NK-92 (cell line): ENCODE measurements around the gene KCNAB2.

Experiments
- DNase-seq: peaks from one replicate; lab custom pipeline; 2025; ENCODE audit not compliant: unreplicated experiment; lab: John Stamatoyannopoulos, UW

Gene KCNAB2

GRCh38 chr1:6094801-6095505, 49.3 kb downstream of the KCNAB2 start:
- DNase-seq: no peak

DNA sequence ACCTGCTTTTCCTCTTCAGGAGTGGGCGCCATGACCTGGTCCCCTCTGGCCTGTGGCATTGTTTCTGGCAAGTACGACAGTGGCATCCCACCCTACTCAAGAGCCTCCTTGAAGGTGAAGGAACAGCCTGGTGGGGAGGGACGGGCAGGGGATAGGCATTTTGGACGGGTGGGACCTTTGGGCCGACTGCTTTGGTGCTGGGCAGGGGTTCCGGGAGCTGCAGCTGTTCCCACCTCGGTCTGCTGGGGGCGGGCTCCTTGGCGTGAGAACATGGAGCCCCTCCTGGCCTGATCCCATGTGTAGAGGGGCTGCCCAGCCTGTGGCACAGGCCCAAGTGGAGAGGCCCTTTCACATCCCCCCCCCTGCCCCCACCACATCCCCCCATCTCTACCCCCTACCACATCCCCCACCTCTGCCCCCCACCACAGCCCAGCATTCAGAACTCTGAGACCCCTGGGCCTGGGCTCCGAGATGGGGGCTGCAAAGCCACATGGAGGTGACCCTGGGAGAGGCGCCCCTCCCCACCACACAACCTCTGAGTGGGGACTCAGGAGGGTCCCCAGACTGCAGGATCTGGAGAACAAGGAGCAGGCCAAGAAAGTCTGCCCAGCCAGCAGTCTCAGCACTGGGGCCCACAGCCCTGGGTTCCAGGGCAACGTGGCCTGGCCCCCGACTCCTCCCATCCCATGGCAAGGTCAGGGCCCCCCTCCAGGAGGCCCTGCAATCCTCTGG, 50.0 kb downstream of the KCNAB2 start:
- DNase-seq: no peak

GRCh38 chr1:6096243-6097116, 50.8 kb downstream of the KCNAB2 start:
- DNase-seq: no peak

DNA sequence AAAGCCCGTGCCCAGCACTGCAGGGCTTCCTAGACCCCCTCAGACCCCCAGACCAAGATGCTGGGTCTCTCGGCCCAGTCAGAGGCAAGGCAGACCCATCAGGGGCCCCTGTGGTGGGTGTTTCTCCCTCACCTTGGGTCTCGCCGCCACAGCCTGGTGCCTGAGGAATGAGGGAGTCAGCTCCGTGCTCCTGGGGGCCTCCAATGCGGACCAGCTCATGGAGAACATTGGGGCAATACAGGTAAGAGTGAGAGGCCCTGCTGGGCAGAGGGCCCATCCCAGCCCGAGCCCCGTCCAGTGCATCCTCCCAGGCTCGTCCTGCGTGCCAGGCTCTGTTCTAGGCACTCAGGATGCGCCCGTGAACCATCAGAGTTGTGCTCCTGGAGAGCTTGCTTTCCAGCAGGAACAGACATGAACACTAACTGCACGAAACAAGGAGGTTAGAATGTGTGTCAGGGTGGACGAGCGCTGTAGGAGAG, 51.5 kb downstream of the KCNAB2 start:
- DNase-seq: no peak

- no peak for DNase-seq
Observed at GRCh38 chr1:6097824-6098223, 52.1 kb downstream of the KCNAB2 start.

- no peak for DNase-seq
Observed at GRCh38 chr1:6098303-6099215, 52.9 kb downstream of the KCNAB2 start.

DNA sequence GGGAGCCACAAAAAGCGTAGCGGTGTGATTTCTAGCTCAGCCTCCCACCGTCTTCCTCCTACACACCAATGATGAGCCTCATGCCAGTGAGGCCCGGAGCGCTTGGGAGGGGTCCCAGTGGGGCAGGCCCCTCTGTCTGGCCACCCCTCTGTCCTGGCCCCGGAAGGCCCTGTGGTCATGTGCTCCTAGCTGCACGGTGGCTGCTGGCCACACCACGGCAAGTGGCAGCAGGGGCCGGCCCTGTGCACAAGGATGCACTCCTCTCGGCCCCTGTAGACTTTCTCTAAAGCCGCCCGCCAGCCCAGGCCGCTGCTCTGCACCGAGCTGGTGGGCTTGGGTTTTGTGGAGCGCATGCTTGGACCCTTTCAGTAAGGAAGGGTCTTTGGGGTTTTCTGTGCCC, 53.6 kb downstream of the KCNAB2 start:
- no peak for DNase-seq

GRCh38 chr1:6099787-6100765, 54.4 kb downstream of the KCNAB2 start:
- no peak for DNase-seq

- no peak for DNase-seq
Observed at GRCh38 chr1:6100861-6101783, 55.4 kb downstream of the KCNAB2 start.

DNA sequence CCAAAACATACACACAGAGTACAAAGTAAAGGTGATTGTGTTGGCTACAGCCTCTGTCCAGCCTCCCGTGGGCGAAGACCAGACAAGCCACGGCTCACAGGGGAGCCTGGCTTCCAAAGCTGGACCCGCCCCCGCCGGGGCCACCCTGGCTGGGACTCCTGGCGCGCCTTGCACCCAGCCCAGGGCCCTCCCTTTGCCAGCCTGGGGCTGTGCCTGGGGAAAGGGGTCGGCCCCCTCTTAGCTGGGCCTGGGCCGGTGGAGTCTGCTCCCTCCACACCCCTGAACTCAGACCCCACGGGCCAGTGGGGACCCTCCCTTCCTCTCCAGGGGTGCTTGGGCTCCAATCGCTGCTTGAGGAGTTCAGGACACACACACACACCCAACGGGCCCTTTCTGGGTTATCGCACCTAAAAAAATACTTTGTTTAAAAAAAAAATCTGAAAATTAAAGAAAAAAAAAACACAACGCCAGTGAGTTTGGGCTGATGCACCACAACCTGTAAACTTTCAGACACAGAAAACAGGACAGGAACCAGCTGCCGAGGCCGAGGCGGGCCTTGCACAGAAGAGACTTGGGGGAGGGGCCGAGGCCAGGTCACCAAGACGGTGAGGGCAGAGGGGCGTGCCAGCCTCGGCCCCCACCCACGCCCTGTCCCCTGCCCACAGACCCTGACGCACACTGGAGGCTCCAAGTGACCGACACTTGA, 56.3 kb downstream of the KCNAB2 start:
- no peak for DNase-seq

GRCh38 chr1:6102532-6102845, 56.8 kb downstream of the KCNAB2 start:
- DNase-seq: no peak

- no peak for DNase-seq
Observed at GRCh38 chr1:6103111-6103853, 57.6 kb downstream of the KCNAB2 start.

DNA sequence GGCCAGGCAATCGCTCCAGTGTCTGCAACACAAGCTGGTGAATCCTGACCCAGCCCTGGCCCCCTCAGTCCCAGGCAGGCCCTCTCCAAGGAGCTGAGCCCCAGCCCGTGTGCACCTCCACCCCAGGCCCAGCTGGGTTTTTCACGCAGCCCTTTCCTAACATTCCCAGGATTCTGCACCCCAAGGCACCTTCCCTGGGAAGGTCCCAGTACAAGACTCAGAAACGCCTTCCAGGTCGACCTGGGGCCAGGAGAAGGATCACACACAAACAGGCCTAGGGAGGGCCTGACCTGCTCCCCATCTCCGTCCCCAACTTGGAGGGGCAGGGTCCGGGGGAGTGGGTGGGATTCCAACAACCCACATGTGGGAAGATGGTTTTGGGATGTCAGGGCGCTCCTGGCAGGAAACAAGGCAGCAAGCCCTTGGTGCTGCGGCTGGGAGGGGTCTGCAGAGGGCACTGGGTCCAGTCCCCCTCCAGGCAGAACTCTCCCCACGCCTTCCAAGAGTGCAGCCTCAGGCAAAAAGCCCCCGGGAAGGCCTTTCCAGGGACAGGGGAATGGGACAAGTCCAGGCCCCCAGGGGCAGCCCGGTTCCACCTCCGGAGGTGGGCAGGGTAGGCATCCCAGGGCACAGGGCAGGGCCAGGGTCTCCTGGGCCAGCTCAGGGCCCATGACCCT, 58.3 kb downstream of the KCNAB2 start:
- no peak for DNase-seq

DNA sequence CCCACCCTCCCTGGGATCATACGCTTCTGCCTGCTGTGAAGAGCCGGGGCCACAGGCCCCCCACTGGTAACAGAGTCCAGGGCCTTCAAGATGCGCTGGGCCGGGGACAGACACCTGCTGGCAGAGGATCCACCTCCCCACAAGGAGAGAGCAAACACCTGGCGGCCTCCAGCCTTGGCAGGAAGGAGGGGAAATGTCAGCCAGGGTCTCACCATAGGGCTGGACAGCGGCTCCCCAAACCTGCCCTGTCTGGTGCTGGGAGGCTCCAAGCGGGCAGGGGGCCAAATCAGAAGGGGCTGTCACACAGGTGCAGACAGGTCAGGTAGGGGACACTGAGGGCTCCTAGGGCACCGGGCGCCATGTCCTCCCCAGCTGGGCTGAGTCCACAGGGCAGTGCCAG, 58.9 kb downstream of the KCNAB2 start:
- DNase-seq: no peak

- DNase-seq: no peak
Observed at GRCh38 chr1:6105218-6105679, 59.6 kb downstream of the KCNAB2 start.

- no peak for DNase-seq
Observed at GRCh38 chr1:6105763-6106162, 60.1 kb downstream of the KCNAB2 start.
